ENCODE data around the gene PECR. TPM values are rescaled to one million over a fixed set of nuclear protein-coding genes. Genes with fewer than 3 reads are reported as not detected.

PECR gene
- 44.1 TPM for total RNA-seq

GRCh38 chr2:216081487-216082116 lies at the start of gene PECR, which contains the start of gene TMEM169:
PECR (minus strand) TSS chr2:216081809; CDS start chr2:216081741, 68 bp downstream.
TMEM169 (plus strand) TSS chr2:216081919; CDS start chr2:216095964, 14,045 bp downstream.

GRCh38 chr2:216108967-216109921 lies 27.6 kb upstream of the PECR start, which contains the start of gene XRCC5:
XRCC5 (plus strand) TSS chr2:216109348; CDS start chr2:216109437, 89 bp downstream.

GRCh38 chr2:216013080-216013909 lies 68.3 kb downstream of the PECR start, which contains the start of gene MREG:
MREG (minus strand) TSS chr2:216013551; CDS start chr2:216013327, 224 bp downstream.

Other genes starting within 250 kb of the PECR start
- gene MREG, start 68.3 kb downstream of the PECR start, total RNA-seq: 2.8 TPM
- 19.1 TPM for gene TMEM169, start 110 bp upstream of the PECR start, total RNA-seq
- 401 TPM for gene XRCC5, start 27.5 kb upstream of the PECR start, total RNA-seq